Breast epithelium (tissue), 4 donors: Measurements from ENCODE around the gene GLRA1. TPM values are rescaled to one million over a fixed set of nuclear protein-coding genes. Genes with fewer than 3 reads are reported as not detected.

Experiments used
- DNase-seq, 2 donors: peaks; one replicate each; pipeline ENCODE4 v3.0.0-alpha.2; 2019; ENCODE audit warnings: low spot score in 2 of 2
- H3K27ac ChIP-seq, 2 donors: fragments of 200-600 bp; sonication (generic) in 1 of 2; one replicate each; pipeline ENCODE4 v1.5.1; 2016 to 2019; ENCODE audit warnings: mild to moderate bottlenecking in 1 of 2
- H3K27me3 ChIP-seq, 2 donors: fragments of 200-600 bp; sonication (generic) in 1 of 2; one replicate each; pipeline versions ENCODE4 v1.5.1 to v1.6.0; 2017 to 2019; ENCODE audit warnings: control low read depth in 1 of 2, mild to moderate bottlenecking in 1 of 2
- H3K36me3 ChIP-seq: fragments of 200-600 bp; one replicate; pipeline ENCODE4 v1.5.1; 2019
- H3K4me1 ChIP-seq, 2 donors: fragments of 200-600 bp; sonication (generic); one replicate each; pipeline ENCODE4 v1.5.1; 2016 to 2019; ENCODE audit warnings: control low read depth in 1 of 2
- H3K4me3 ChIP-seq, 3 donors: fragments of 200-600 bp; sonication (generic); 1 replicate in 2 of 3; 2 replicates in 1 of 3; pipeline ENCODE4 v1.5.1; 2016 to 2019; ENCODE audit warnings: mild to moderate bottlenecking in 3 of 3, moderate library complexity in 2 of 3
- H3K9me3 ChIP-seq, 2 donors: fragments of 200-600 bp; sonication (generic) in 1 of 2; one replicate each; pipeline ENCODE4 v1.5.1; 2016 to 2019; ENCODE audit warnings: control low read depth in 1 of 2
- CTCF ChIP-seq, 3 donors: fragments of 450-650 bp; IDR thresholded peaks; one replicate each; pipeline ENCODE4 v1.5.1; 2016 to 2017; ENCODE audit warnings: antibody characterized with exemption in 3 of 3, mild to moderate bottlenecking in 3 of 3, moderate library complexity in 3 of 3
- POLR2A ChIP-seq: fragments of 450-650 bp; IDR thresholded peaks from one replicate; pipeline ENCODE4 v1.6.1; 2016; ENCODE audit warnings: antibody characterized with exemption, mild to moderate bottlenecking, moderate library complexity
- POLR2AphosphoS5 ChIP-seq, 3 donors: sonication (generic); formaldehyde crosslinking; IDR thresholded peaks; one replicate each; pipeline ENCODE4 v1.6.1; 2017; ENCODE audit warnings: antibody characterized with exemption in 3 of 3
- intact Hi-C: fragments of 100-400 bp; cut with DNase I; formaldehyde crosslinking; loops from one replicate; pipeline ENCODE4 v1.15.1; 2023; ENCODE audit warnings: low total_unique reads
- total RNA-seq, 3 donors: library from RNA; depleted of rRNA; stranded (reverse); fragments of >200 nt; gene quantifications; one replicate each; pipeline ENCODE4 v1.1.0, GENCODE V29; 2016

The GLRA1 gene
- total RNA-seq, 3 donors from 2014 or later: not detected

DNA sequence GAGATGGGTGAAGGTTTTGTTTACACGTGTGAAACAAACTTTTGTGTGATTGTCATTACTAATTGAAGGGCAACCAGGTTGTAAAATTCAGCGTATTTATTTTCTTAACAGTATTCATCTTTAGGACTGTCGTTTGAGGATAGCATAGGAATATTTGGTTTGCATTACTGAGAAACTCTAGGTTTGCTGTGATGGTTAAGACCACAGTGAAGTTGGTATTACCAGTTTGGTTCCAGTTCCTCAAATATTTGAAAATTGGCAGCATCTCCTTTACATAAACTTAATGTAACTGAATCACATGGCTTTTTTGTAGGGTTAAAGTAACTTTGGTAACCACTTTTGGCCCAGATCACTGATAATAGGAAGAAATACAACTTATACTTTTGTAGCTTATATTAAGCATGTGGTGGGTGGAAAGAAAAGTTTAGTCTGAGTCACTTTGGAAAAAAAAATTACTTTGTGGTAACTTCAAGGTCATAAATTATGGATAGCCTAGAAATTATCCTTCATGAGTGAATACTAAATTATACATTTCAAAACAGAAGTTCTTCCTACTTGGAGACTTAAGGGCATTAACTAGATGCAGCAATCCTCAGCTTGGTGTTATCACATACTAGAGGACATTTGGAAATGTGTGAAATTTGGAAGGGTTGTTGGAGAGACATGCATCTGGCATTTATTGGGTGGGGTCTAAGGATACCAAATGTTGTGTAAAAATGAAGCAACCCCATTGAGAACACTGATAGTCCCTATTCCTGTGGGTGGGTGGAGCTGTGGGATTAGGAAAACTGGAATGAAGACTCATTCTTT lies 119.0 kb downstream of the GLRA1 start:
- TF ChIP-seq POLR2A (no peak), POLR2AphosphoS5 (IDR thresholded peaks at IDR 0.05) (no peak), CTCF (IDR thresholded peaks at IDR 0.05) (no peak)
- no peaks in the 10 kb centered on the region for H3K4me1 ChIP-seq
- H3K4me3 ChIP-seq: no peak overlapping the region
- DNase-seq: no peak
- intact Hi-C loops: no loop called here
- no peaks in the 10 kb centered on the region for H3K9me3 ChIP-seq
- H3K27me3 ChIP-seq: no peaks in the 10 kb centered on the region
- H3K36me3 ChIP-seq: peaks cover under 1% of the 10 kb centered on the region
- H3K27ac ChIP-seq: peak overlapping the region in 1 of 2 donors; percentile 46

- Histone ChIP-seq H3K4me1 (no peaks in the 10 kb centered on the region), H3K9me3 (no peaks in the 10 kb centered on the region), H3K27ac (no peak overlapping the region), H3K36me3 (peaks cover 16% of the 10 kb centered on the region), H3K4me3 (no peak overlapping the region), H3K27me3 (no peaks in the 10 kb centered on the region)
- no peak for DNase-seq
- TF ChIP-seq POLR2AphosphoS5 (IDR thresholded peaks at IDR 0.05) (no peak), POLR2A (no peak), CTCF (IDR thresholded peaks at IDR 0.05) (no peak)
- intact Hi-C loops: no loop called here
Measured at GRCh38 chr5:151800532-151800931, 124.1 kb downstream of the GLRA1 start.

GRCh38 chr5:151799407-151799806 lies 125.2 kb downstream of the GLRA1 start:
- intact Hi-C loops: no loop called here
- Histone ChIP-seq H3K4me3 (no peak overlapping the region), H3K36me3 (peaks cover 20% of the 10 kb centered on the region), H3K27me3 (no peaks in the 10 kb centered on the region), H3K27ac (no peak overlapping the region), H3K4me1 (no peaks in the 10 kb centered on the region), H3K9me3 (no peaks in the 10 kb centered on the region)
- TF ChIP-seq POLR2AphosphoS5 (IDR thresholded peaks at IDR 0.05) (no peak), CTCF (IDR thresholded peaks at IDR 0.05) (no peak), POLR2A (no peak)
- DNase-seq: no peak

DNA sequence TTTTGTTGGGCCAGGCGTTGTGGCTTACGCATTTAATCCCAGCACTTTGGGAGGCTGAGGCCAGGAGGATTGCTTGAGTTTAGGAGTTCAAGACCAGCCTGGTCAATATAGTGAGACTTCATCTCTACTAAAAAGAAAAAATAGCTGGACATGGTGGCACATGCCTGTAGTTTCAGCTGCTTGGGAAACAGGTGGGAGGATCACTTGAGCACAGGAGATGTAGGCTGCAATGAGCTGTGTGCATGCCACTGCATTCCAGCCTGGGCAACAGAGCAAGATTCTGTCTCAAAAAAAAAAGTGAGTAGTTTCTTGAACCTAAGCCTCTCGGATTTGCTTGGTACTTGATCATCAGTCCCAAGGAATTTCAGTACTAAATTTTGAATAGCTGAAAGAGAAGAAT lies 126.0 kb downstream of the GLRA1 start:
- Histone ChIP-seq H3K9me3 (no peaks in the 10 kb centered on the region), H3K27ac (no peak overlapping the region), H3K27me3 (no peaks in the 10 kb centered on the region), H3K4me1 (no peaks in the 10 kb centered on the region), H3K4me3 (no peak overlapping the region), H3K36me3 (peaks cover 20% of the 10 kb centered on the region)
- DNase-seq: no peak
- intact Hi-C loops: no loop called here
- TF ChIP-seq POLR2AphosphoS5 (IDR thresholded peaks at IDR 0.05): no peak
- TF ChIP-seq CTCF (IDR thresholded peaks at IDR 0.05): no peak
- no peak for TF ChIP-seq POLR2A

DNA sequence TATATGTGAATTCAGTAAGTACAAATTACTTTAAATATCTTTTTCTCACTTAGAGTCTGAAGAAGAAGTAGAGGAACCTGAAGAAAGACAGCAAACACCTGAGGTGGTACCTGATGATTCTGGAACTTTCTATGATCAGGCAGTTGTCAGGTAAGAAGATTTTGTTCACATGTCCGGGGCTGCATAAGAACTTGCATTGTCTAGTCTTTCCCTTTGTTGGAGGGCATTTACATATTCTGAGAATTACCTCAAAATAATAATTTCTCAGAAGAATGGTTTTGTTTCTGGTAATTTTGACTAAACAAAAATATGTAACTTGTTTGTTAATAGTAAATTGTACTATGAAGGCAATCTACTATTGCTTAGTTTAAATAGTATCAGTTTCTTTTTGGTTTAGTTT lies 129.2 kb downstream of the GLRA1 start:
- peaks cover 18% of the 10 kb centered on the region for H3K36me3 ChIP-seq
- H3K9me3 ChIP-seq: no peaks in the 10 kb centered on the region
- DNase-seq: no peak
- TF ChIP-seq POLR2A (no peak), CTCF (IDR thresholded peaks at IDR 0.05) (no peak), POLR2AphosphoS5 (IDR thresholded peaks at IDR 0.05) (no peak)
- no peaks in the 10 kb centered on the region for H3K27me3 ChIP-seq
- intact Hi-C loops: no loop called here
- no peak overlapping the region for H3K4me3 ChIP-seq
- no peak overlapping the region for H3K27ac ChIP-seq
- no peaks in the 10 kb centered on the region for H3K4me1 ChIP-seq
